Measurements from ENCODE around the gene TPK1.

- TF ChIP-seq POLR2AphosphoS5 (IDR thresholded peaks at IDR 0.05) (no peak), CTCF (IDR thresholded peaks at IDR 0.05) (no peak)
These were observed 365.8 kb downstream of the TPK1 start for GRCh38 chr7:144470078-144470477.

All from upper lobe of left lung (tissue), 4 donors.